Measurements from ENCODE around the gene ZNF423.

DNA sequence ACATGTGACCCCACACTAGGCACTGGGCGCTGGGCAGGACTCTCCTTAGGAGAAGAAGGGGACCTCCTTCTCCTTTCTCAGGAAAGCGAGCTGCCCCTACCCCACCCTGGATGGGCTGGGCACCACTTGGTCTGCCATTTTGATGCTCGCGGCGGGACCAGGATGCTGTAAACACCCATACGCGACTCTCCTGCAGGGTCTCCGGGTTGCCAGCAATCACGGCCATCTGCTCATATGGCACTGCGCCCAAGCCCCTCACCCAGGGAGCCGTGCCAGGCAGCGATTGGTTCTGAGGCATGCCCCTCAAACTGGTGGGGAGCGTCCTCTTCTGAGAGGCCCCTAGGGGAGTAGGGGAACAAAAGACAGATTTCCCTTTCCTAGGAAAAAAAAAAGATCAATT is 383.3 kb downstream of the ZNF423 start:
- TF ChIP-seq EZH2phosphoT487 (IDR thresholded peaks at IDR 0.05; ENCODE audit: low read length), result no peak
- TF ChIP-seq, protein P1, sequence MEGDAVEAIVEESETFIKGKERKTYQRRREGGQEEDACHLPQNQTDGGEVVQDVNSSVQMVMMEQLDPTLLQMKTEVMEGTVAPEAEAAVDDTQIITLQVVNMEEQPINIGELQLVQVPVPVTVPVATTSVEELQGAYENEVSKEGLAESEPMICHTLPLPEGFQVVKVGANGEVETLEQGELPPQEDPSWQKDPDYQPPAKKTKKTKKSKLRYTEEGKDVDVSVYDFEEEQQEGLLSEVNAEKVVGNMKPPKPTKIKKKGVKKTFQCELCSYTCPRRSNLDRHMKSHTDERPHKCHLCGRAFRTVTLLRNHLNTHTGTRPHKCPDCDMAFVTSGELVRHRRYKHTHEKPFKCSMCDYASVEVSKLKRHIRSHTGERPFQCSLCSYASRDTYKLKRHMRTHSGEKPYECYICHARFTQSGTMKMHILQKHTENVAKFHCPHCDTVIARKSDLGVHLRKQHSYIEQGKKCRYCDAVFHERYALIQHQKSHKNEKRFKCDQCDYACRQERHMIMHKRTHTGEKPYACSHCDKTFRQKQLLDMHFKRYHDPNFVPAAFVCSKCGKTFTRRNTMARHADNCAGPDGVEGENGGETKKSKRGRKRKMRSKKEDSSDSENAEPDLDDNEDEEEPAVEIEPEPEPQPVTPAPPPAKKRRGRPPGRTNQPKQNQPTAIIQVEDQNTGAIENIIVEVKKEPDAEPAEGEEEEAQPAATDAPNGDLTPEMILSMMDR (IDR thresholded peaks at IDR 0.05; ENCODE audit: low read length), result no peak
- TF ChIP-seq EZH2 (optimal IDR thresholded peaks at IDR 0.05; ENCODE audit: low read depth, low read length), result no peak

All from MM.1S (cell line).